PFSK-1 (cell line): Measurements from ENCODE around the gene NIFK.

ENCODE experiments used
- POLR2AphosphoS5 ChIP-seq: IDR thresholded peaks from 2 replicates; pipeline ENCODE4 v1.6.1; 2012; ENCODE audit warnings: low read depth, mild to moderate bottlenecking, control low read depth, low read length, moderate library complexity
- REST ChIP-seq, 2 experiments: IDR thresholded peaks; 2 replicates each; pipeline versions ENCODE4 v1.6.1 to v1.8.0; 2011 to 2012; ENCODE audit warnings: low read depth in 2 of 2, low read length in 2 of 2, control low read depth in 1 of 2, inconsistent platforms in 1 of 2, mild to moderate bottlenecking in 1 of 2, moderate library complexity in 1 of 2; ENCODE audit not compliant: insufficient read depth in 1 of 2
- SIN3A ChIP-seq: IDR thresholded peaks from 2 replicates; pipeline ENCODE4 v1.6.1; 2012; ENCODE audit warnings: mild to moderate bottlenecking, low read length, moderate library complexity, borderline replicate concordance; ENCODE audit not compliant: insufficient read depth
- TAF1 ChIP-seq: IDR thresholded peaks from 2 replicates; pipeline ENCODE4 v1.6.1; 2012; ENCODE audit warnings: low read length, control low read depth, borderline replicate concordance; ENCODE audit not compliant: insufficient read depth

- TF ChIP-seq SIN3A (no peak), REST (IDR thresholded peaks at IDR 0.05; ENCODE audit: insufficient read depth in 1 of 2, low read depth in 2 of 2, low read length in 2 of 2) (no peak), TAF1 (peak; percentile 70; the same call in 1 of the 2 replicates), POLR2AphosphoS5 (peak; percentile 64)
Measured at GRCh38 chr2:121755237-121756111, 18.8 kb upstream of the NIFK start, which contains the start of gene TSN.
